HG02610 (cell line): Measurements from ENCODE around the gene AMBN.

Source experiments
- ATAC-seq: cut with Tn5 transposase; IDR thresholded peaks from one replicate; pipeline ENCODE4 v1.9.1; 2021; ENCODE audit warnings: mild to moderate bottlenecking, moderate library complexity; ENCODE audit not compliant: unreplicated experiment

AMBN gene

GRCh38 chr4:70591955-70592582 is at the start of gene AMBN:
Gene AMBN (plus strand): TSS chr4:70592256. CDS start chr4:70592359, 103 bp downstream.
- no peak for ATAC-seq

- ATAC-seq: peak; percentile 51
Observed at GRCh38 chr4:70544279-70544868, 47.7 kb upstream of the AMBN start.

- ATAC-seq: peak; percentile 43
Observed at GRCh38 chr4:70556856-70557255, 35.2 kb upstream of the AMBN start.

- ATAC-seq: peak; percentile 66
Observed at GRCh38 chr4:70559211-70559830, 32.7 kb upstream of the AMBN start.

- no peak for ATAC-seq
Observed at GRCh38 chr4:70559924-70560323, 32.1 kb upstream of the AMBN start.

- ATAC-seq: no peak
Observed at GRCh38 chr4:70564033-70564432, 28.0 kb upstream of the AMBN start.

GRCh38 chr4:70570796-70571195 is 21.3 kb upstream of the AMBN start:
- ATAC-seq: no peak

- ATAC-seq: no peak
Observed at GRCh38 chr4:70571772-70572171, 20.3 kb upstream of the AMBN start.

- no peak for ATAC-seq
Observed at GRCh38 chr4:70575964-70576363, 16.1 kb upstream of the AMBN start.

- no peak for ATAC-seq
Observed at GRCh38 chr4:70577220-70577927, 14.7 kb upstream of the AMBN start.

GRCh38 chr4:70581980-70582379 is 10.1 kb upstream of the AMBN start:
- ATAC-seq: no peak

GRCh38 chr4:70583952-70584834 is 7.9 kb upstream of the AMBN start:
- ATAC-seq: no peak

GRCh38 chr4:70586841-70587240 is 5.2 kb upstream of the AMBN start:
- ATAC-seq: no peak

- ATAC-seq: peak; percentile 97
Observed at GRCh38 chr4:70589785-70590184, 2.3 kb upstream of the AMBN start.

- no peak for ATAC-seq
Observed at GRCh38 chr4:70594196-70594595, 2.1 kb downstream of the AMBN start.

- no peak for ATAC-seq
Observed at GRCh38 chr4:70600305-70600704, 8.2 kb downstream of the AMBN start.

GRCh38 chr4:70600977-70601376 is 8.9 kb downstream of the AMBN start:
- ATAC-seq: peak; percentile 7

- peak; percentile 99 for ATAC-seq
Observed at GRCh38 chr4:70601422-70602039, 9.5 kb downstream of the AMBN start.

- no peak for ATAC-seq
Observed at GRCh38 chr4:70603856-70604255, 11.8 kb downstream of the AMBN start.

- ATAC-seq: no peak
Observed at GRCh38 chr4:70606459-70606858, 14.4 kb downstream of the AMBN start.
